ENCODE results near the gene GNG3.
"Not testable (repeated sequence)": the region's sequence is repeated elsewhere in the genome, so short reads cannot be mapped to it uniquely, and the experiment has no call there.

The GNG3 gene

GRCh38 chr11:62707277-62707861 is at the start of gene GNG3, which contains the start of gene BSCL2:
Gene GNG3 (plus strand): TSS chr11:62707676. CDS start chr11:62708296, 620 bp downstream.
Gene BSCL2 (minus strand): TSS chr11:62707424. CDS start chr11:62707195, 229 bp downstream.
- peak; percentile 99 for DNase-seq (ENCODE audit: low spot score)

GRCh38 chr11:62664405-62665074 is 42.9 kb upstream of the GNG3 start:
- peak; percentile 69 for DNase-seq (ENCODE audit: low spot score)

GRCh38 chr11:62665075-62665598 is 42.3 kb upstream of the GNG3 start, which contains the start of the genes C11orf98 and CSKMT:
Gene C11orf98 (minus strand): TSS chr11:62665210. CDS start chr11:62665169, 41 bp downstream.
Gene CSKMT (plus strand): TSS chr11:62665312. CDS start chr11:62665880, 568 bp downstream.
- peak; percentile 95 for DNase-seq (ENCODE audit: low spot score)

GRCh38 chr11:62665599-62666258 is 41.7 kb upstream of the GNG3 start:
- DNase-seq (ENCODE audit: low spot score): peak; percentile 71

GRCh38 chr11:62666259-62666926 is 41.1 kb upstream of the GNG3 start:
- no peak for DNase-seq (ENCODE audit: low spot score)

- no peak for DNase-seq (ENCODE audit: low spot score)
Measured at GRCh38 chr11:62667460-62667859, 40.0 kb upstream of the GNG3 start.

- DNase-seq (ENCODE audit: low spot score): no peak
Measured at GRCh38 chr11:62669420-62670161, 37.9 kb upstream of the GNG3 start.

GRCh38 chr11:62671236-62671607 is 36.3 kb upstream of the GNG3 start:
- DNase-seq (ENCODE audit: low spot score): no peak

GRCh38 chr11:62671608-62672389 is 35.7 kb upstream of the GNG3 start, which contains the start of the genes LBHD1 and UQCC3:
Gene LBHD1 (minus strand): TSS chr11:62672267. CDS start chr11:62670031, 2,236 bp downstream.
Gene UQCC3 (plus strand): TSS chr11:62671673. CDS start chr11:62671746, 73 bp downstream.
- peak; percentile 95 for DNase-seq (ENCODE audit: low spot score)

- no peak for DNase-seq (ENCODE audit: low spot score)
Measured at GRCh38 chr11:62673196-62673525, 34.3 kb upstream of the GNG3 start.

- DNase-seq (ENCODE audit: low spot score): not testable (repeated sequence)
Measured at GRCh38 chr11:62675415-62675814, 32.1 kb upstream of the GNG3 start.

GRCh38 chr11:62676698-62677097 is 30.8 kb upstream of the GNG3 start:
- DNase-seq (ENCODE audit: low spot score): no peak

GRCh38 chr11:62677156-62677555 is 30.3 kb upstream of the GNG3 start:
- no peak for DNase-seq (ENCODE audit: low spot score)

- no peak for DNase-seq (ENCODE audit: low spot score)
Measured at GRCh38 chr11:62677714-62678113, 29.8 kb upstream of the GNG3 start.

GRCh38 chr11:62678433-62678769 is 29.1 kb upstream of the GNG3 start:
- no peak for DNase-seq (ENCODE audit: low spot score)

- peak; percentile 90 for DNase-seq (ENCODE audit: low spot score)
Measured at GRCh38 chr11:62678770-62679696, 28.4 kb upstream of the GNG3 start, which contains the start of gene UBXN1. Gene UBXN1 (minus strand): TSS chr11:62679073. CDS start chr11:62678923, 150 bp downstream.

- peak; percentile 75 for DNase-seq (ENCODE audit: low spot score)
Measured at GRCh38 chr11:62680825-62681240, 26.6 kb upstream of the GNG3 start.

- DNase-seq (ENCODE audit: low spot score): no peak
Measured at GRCh38 chr11:62682518-62682917, 25.0 kb upstream of the GNG3 start.

All from cerebellar cortex (tissue), 1 donor.